ENCODE measurements around the gene GTF2H4. TPM values are rescaled to one million over a fixed set of nuclear protein-coding genes. Genes with fewer than 3 reads are reported as not detected.

The GTF2H4 gene
- total RNA-seq, 1 donor from 2014 or later: 24.2 TPM

- no peak for DNase-seq (ENCODE audit: low read depth)
Observed at GRCh38 chr6:30955367-30956042, 47.5 kb downstream of the GTF2H4 start.

- no peak for DNase-seq (ENCODE audit: low read depth)
Observed at GRCh38 chr6:30957716-30958115, 49.7 kb downstream of the GTF2H4 start.

- DNase-seq (ENCODE audit: low read depth): peak; percentile 86
Observed at GRCh38 chr6:30960907-30961673, 53.1 kb downstream of the GTF2H4 start.

GRCh38 chr6:30962716-30963115 lies 54.7 kb downstream of the GTF2H4 start:
- no peak for DNase-seq (ENCODE audit: low read depth)

- DNase-seq (ENCODE audit: low read depth): peak; percentile 57
Observed at GRCh38 chr6:30963641-30964040, 55.6 kb downstream of the GTF2H4 start.

Other genes starting within 250 kb of the GTF2H4 start
- gene DHX16, start 235.2 kb upstream of the GTF2H4 start, total RNA-seq: 40.2 and 41.7 TPM in 2 replicates
- 27.5 and 38.7 TPM in 2 replicates for gene PPP1R18, start 221.6 kb upstream of the GTF2H4 start, total RNA-seq
- gene NRM, start 217.2 kb upstream of the GTF2H4 start, total RNA-seq: 0.69 and 1.7 TPM in 2 replicates
- 6.4 and 10.2 TPM in 2 replicates for gene MDC1, start 190.9 kb upstream of the GTF2H4 start, total RNA-seq
- gene TUBB, start 187.9 kb upstream of the GTF2H4 start, total RNA-seq: 312 and 597 TPM in 2 replicates
- 19.4 and 100 TPM in 2 replicates for gene FLOT1, start 165.5 kb upstream of the GTF2H4 start, total RNA-seq
- gene IER3, start 163.7 kb upstream of the GTF2H4 start, total RNA-seq: 56.6 and 249 TPM in 2 replicates
- gene DDR1, start 23.7 kb upstream of the GTF2H4 start, total RNA-seq: 165 and 197 TPM in 2 replicates
- 47.5 and 144 TPM in 2 replicates for gene VARS2, start 6.0 kb downstream of the GTF2H4 start, total RNA-seq
- gene SFTA2, start 24.0 kb downstream of the GTF2H4 start, total RNA-seq: 1.9 TPM in 1 of 2 replicates, not detected in the other
- gene MUCL3, start 32.8 kb downstream of the GTF2H4 start, total RNA-seq: 0.17 TPM in 1 of 2 replicates, not detected in the other
- gene MUC21, start 75.5 kb downstream of the GTF2H4 start, total RNA-seq: not detected in 2 replicates
- 0.15 TPM in 1 of 2 replicates, not detected in the other for gene MUC22, start 102.3 kb downstream of the GTF2H4 start, total RNA-seq
- 1.4 TPM in 1 of 2 replicates, not detected in the other for gene C6orf15, start 204.4 kb downstream of the GTF2H4 start, total RNA-seq
- 1.0 and 5.1 TPM in 2 replicates for gene PSORS1C1, start 206.6 kb downstream of the GTF2H4 start, total RNA-seq
- under 0.01 and 0.05 TPM in 2 replicates for gene CDSN, start 212.2 kb downstream of the GTF2H4 start, total RNA-seq
- gene PSORS1C2, start 230.9 kb downstream of the GTF2H4 start, total RNA-seq: not detected in 2 replicates
- 12.9 and 21.0 TPM in 2 replicates for gene CCHCR1, start 249.6 kb downstream of the GTF2H4 start, total RNA-seq